ENCODE measurements around the gene TADA2A.
A peak's percentile ranks its signal among the peaks of the same experiment; 100 is the strongest.

TADA2A gene

GRCh38 chr17:37406635-37407461, at the start of gene TADA2A, which contains the start of gene ACACA:
Gene TADA2A (plus strand): TSS chr17:37406886. CDS start chr17:37411366, 4,480 bp downstream.
Gene ACACA (minus strand): TSS chr17:37406836. CDS start chr17:37406299, 537 bp downstream.
- peak; percentile 52 to 62 (median 55) for DNase-seq

- DNase-seq = peak in 2 of 4 experiments; percentile 12 to 22
These were observed 48.4 kb upstream of the TADA2A start for GRCh38 chr17:37358098-37358829.

- peak; percentile 69 to 84 (median 82) for DNase-seq
These were observed 47.6 kb upstream of the TADA2A start for GRCh38 chr17:37358830-37359681.

GRCh38 chr17:37359682-37360188, 47.0 kb upstream of the TADA2A start:
- no peak for DNase-seq

GRCh38 chr17:37360632-37361031, 46.1 kb upstream of the TADA2A start:
- no peak for DNase-seq

GRCh38 chr17:37361543-37361942, 45.1 kb upstream of the TADA2A start:
- no peak for DNase-seq

- DNase-seq = no peak
These were observed 41.1 kb upstream of the TADA2A start for GRCh38 chr17:37365589-37365988.

- DNase-seq = no peak
These were observed 38.1 kb upstream of the TADA2A start for GRCh38 chr17:37368577-37368976.

GRCh38 chr17:37373530-37374159, 33.0 kb upstream of the TADA2A start:
- peak; percentile 11 to 42 (median 16) for DNase-seq

GRCh38 chr17:37375706-37376105, 31.0 kb upstream of the TADA2A start, which contains the start of gene C17orf78:
Gene C17orf78 (plus strand): TSS chr17:37375985. CDS start chr17:37376093, 108 bp downstream.
- DNase-seq = no peak

GRCh38 chr17:37382056-37382455, 24.6 kb upstream of the TADA2A start:
- no peak for DNase-seq

- DNase-seq = no peak
These were observed 22.0 kb upstream of the TADA2A start for GRCh38 chr17:37384560-37385149.

- no peak for DNase-seq
These were observed 21.2 kb upstream of the TADA2A start for GRCh38 chr17:37385474-37385990.

GRCh38 chr17:37386462-37386861, 20.2 kb upstream of the TADA2A start:
- no peak for DNase-seq

- no peak for DNase-seq
These were observed 18.4 kb upstream of the TADA2A start for GRCh38 chr17:37388266-37388665.

GRCh38 chr17:37389160-37389559, 17.5 kb upstream of the TADA2A start:
- DNase-seq = no peak

- DNase-seq = no peak
These were observed 15.5 kb upstream of the TADA2A start for GRCh38 chr17:37391146-37391545.

- no peak for DNase-seq
These were observed 14.6 kb upstream of the TADA2A start for GRCh38 chr17:37392024-37392590.

- DNase-seq = no peak
These were observed 13.3 kb upstream of the TADA2A start for GRCh38 chr17:37393352-37393751.

GRCh38 chr17:37399265-37399803, 7.4 kb upstream of the TADA2A start:
- DNase-seq = no peak

GRCh38 chr17:37400505-37400904, 6.2 kb upstream of the TADA2A start:
- DNase-seq = no peak
